Left lobe of liver (tissue), 2 donors: ENCODE results near the gene SPEM2. TPM values are rescaled to one million over a fixed set of nuclear protein-coding genes. Genes with fewer than 3 reads are reported as not detected.

Experiments used
- ATAC-seq: fragments of 200-7000 bp; cut with Tn5 transposase; one replicate; pipeline ENCODE4 v1.9.1; 2020; ENCODE audit warnings: mild to moderate bottlenecking, moderate library complexity
- DNase-seq: peaks from one replicate; pipeline ENCODE4 v3.0.0-alpha.2; 2020; ENCODE audit warnings: low spot score
- total RNA-seq: library from RNA; stranded (reverse); gene quantifications from one replicate; pipeline ENCODE4 v1.2.1, GENCODE V29; 2021
- donor health status: DM: no; HTN: no; CAD: no; lungs with moderate emphysema.
- donor health status: DM: no; HTN: yes; CAD: no.

Gene SPEM2
- not detected for total RNA-seq

DNA sequence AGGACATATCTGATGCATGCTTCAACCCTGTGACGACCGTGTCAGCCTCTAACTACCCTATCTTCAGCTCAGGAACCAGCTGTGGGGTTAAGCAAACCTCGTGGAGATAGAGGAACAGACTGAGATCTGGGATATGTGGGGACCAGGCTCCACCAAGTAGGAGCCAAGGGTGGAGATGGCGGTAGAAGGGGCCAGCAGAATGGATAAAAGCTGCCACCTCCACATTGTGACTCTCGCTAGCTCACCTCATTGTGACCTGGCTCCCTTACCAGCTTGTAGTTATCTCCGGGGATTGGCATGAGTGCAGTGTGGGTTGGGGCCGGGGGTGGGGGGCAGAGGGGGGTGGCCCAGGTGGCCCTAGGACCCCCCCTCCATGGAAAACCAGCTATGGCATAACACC, at the start of gene SPEM2:
SPEM2 (plus strand) TSS at position 301 of the 400 bp plus-strand sequence; CDS start at position 374, 73 bp downstream.
- DNase-seq (no peak), ATAC-seq (no peak)

DNA sequence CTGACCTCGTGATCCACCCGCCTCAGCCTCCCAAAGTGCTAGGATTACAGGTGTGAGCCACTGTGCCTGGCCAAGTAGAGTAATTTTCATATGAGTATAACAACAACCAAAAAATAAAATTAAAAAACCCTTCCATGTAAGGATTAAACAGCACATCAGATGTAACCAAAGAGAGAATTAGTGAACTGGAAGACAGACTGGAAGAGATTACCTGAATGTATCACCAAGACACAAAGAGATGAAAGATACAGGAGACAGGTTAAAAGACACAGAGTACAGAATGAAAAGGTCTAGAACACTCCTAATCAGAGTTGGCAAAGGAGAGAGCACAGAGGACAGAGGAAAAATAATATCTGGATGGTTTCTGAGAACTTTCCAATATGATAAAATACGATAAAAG, 46.3 kb upstream of the SPEM2 start:
- ATAC-seq (no peak), DNase-seq (no peak)

DNA sequence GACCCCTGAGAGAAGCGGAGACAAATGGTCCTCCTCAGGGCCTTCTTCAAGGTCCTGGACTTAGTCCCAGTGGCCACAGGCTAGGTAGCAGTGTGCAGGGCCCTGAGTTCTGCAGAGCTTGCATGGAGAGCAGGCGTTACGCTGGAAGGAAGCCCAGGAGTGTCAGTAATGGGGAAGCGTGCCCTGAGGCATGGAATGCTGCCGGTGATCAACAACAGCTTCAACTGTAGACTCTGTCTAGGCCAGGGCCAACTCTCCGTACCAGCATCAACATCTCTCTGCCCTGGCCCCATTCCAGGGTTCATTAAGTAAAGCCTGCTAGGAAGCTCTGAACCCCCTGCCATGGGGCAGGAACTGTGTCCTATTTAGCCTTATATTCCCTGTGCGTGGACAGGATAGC, 45.1 kb upstream of the SPEM2 start:
- DNase-seq (peak; percentile 79), ATAC-seq (peak; percentile 84)

DNA sequence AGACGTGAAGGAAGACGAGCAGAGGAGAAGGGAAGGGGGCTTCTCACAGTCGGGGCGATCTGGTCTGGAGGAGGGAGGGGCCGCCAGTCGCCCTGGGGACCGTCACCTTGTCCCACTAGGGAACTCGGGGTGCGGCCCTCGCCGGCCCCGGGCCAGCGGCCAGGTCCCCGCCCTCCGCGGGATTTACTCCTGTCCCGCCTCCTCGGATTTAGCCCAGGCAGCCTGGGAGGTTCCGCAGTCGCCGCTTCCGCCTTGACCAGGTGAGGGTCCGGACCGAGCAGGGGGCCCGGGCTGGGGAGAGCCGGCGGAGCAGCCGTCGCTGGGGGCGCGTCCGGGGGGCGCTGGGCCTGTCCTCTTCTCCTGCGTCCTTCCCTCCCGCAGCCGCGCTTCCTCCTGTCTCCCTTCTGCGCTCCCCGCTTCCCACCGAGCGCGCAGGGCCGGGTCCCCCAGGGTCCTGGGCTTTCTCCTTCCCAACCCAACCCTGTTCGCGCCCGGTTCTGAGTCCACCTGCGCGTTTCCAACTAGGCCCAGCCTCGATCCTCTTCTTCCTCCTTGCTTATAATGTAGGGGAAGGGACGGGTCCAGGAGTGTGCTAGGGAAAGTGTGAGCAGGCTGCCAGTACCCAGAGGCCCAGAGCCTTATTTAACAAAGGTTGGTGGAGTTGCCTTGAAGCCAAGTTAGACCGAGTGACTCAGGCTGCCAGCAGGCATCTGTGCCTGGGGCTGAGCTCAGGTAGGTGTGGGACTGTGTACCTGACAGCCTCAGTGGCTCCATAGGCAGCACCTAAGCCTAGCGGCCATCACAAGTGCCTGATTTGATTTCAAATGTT, 44.3 kb upstream of the SPEM2 start, which contains the start of gene TNK1:
TNK1 (plus strand) TSS at position 235 of the 829 bp plus-strand sequence. CDS start 1,838 bp downstream, outside the sequence.
- DNase-seq, result peak; percentile 81
- ATAC-seq, result peak; percentile 91

DNA sequence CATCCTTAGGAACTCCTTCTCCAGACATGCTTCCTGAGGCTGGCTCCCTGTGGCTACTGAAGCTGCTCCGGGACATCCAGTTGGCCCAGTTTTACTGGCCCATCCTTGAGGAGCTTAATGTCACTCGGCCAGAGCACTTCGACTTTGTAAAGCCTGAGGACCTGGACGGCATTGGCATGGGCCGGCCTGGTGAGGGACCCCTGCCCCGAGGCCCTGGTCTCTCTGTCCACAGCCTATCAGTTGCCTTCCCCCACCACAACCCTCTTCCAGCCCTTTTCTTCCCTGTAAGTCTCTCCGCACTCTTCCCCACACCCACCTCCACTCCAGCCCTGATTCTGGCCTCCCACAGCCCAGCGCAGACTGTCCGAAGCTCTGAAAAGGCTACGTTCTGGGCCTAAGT, 42.5 kb upstream of the SPEM2 start:
- no peak for DNase-seq

DNA sequence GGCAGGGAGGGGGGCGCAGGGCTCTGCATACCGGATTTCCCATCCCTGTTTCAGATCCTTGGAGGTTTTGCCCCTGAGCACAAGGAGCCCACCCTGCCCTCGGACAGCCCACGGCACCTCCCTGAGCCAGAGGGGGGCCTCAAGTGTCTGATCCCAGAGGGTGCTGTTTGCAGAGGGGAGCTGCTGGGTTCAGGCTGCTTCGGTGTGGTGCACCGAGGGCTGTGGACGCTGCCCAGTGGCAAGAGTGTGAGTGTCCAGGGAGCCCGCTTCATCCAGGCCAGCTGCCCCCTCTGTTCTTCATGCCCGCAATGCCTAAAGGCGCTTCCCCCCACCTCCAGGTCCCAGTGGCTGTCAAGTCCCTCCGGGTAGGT, 42.1 kb upstream of the SPEM2 start:
- no peak for ATAC-seq
- no peak for DNase-seq

More for the DNA sequence above, 42.5 kb upstream of the SPEM2 start:
- ATAC-seq, result no peak

DNA sequence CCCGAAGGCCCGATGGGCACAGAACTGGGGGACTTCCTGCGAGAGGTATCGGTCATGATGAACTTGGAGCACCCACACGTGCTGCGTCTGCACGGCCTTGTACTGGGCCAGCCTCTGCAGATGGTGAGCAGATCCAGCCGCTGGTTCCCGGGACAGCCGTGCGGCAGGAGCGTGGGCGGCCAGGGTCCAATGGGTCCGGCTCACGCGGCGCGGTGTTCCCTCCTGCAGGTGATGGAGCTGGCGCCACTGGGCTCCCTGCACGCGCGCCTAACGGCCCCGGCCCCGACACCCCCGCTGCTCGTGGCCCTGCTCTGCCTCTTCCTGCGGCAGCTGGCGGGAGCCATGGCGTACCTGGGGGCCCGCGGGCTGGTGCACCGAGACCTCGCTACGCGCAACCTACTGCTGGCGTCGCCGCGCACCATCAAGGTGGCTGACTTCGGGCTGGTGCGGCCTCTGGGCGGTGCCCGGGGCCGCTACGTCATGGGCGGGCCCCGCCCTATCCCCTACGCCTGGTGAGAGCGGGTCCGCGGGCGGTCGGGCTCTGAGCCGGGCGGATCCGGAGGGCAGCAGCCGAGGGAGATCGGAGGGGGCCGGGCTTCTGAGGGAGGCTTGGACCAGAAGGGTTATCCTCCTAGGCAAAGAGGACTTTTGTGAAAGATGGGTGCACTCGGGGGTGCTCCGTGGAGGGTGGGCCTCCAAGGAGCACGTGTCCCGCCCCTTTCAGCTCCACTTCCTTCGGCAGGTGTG, 41.5 kb upstream of the SPEM2 start:
- no peak for ATAC-seq
- DNase-seq, result no peak

DNA sequence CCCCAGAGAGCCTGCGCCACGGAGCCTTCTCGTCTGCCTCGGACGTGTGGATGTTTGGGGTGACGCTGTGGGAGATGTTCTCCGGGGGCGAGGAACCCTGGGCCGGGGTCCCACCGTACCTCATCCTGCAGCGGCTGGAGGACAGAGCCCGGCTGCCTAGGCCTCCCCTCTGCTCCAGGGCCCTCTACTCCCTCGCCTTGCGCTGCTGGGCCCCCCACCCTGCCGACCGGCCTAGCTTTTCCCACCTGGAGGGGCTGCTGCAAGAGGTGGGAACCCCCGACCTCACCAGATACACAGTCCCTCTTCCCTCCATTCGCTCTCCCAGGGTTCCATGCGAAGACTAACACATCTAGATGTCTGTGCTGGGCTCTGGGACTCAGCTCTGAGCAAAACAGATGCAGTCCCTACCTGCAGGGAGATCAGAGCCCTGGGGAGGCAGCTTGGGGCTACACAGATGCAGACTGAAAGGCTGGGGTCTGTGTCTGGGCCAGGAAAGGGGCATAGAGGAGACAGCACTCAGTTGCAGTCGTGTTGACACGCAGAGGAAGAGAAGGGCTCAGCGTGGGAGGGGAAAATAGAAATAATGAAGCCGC, 40.8 kb upstream of the SPEM2 start:
- DNase-seq (no peak), ATAC-seq (no peak)

DNA sequence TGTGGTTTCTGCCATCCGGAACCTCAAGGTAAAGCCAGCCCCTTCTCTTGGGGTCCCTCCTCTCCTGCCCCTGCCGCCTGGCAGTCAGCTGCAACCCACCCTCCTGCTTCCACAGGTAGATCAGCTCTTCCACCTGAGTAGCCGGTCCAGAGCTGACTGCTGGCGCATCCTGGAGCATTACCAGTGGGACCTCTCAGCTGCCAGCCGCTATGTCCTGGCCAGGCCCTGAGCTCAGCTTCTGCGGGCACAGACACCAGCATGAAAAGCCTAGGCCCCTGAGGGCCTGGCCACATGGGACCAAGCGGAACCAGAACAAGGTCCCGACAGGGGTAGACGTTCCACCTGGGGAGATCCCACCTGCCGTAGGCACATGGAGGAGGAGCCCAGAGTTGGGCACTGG, 36.6 kb upstream of the SPEM2 start:
- ATAC-seq (no peak), DNase-seq (no peak)

DNA sequence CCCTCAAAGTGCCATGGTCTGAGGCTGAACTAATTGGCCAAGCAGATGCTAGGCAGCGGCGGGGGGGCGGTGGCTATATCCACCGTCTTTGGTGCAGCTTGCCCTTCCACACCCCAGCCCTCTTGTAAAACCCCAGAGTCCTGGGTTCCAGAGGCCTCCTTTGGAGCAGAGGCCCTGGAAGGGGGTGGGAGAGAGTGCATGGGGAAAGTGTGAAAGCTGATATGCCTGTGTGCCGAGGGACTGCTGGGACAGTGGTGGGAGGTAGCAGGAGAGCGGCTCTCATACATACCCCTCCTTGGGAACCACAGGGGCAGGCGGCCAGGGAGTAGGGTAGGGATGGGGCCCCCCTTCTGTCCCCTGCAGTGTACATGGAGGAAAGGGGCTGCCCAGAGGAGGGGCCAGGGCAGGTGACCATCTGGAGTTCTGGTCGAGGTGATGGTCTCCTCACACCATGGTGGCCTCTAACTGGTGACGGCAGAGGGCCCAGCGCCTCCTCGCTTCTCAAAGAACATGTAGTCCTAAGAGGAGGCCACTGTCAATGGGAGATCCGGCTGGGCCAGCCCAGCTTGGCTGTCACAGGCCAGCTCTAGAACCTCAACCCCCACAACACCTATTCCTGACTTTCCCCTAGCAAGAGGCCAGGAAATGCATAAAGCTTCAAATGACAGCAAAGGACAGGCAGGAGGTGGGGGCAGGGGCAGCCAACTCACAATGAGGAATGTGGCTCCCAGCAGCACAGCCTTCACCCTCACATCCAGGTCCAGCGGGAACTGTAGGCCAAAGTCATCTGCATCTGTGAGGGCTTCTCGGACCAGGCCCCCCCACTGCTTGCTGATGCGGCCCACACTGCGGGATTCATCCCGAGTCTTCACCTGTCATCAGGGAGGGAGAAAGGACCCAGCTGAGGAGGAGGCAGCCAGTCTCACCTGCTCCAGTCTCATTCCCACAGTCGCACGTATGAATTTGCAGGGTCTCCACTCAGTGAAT, 35.2 kb upstream of the SPEM2 start:
- ATAC-seq (no peak), DNase-seq (no peak)

DNA sequence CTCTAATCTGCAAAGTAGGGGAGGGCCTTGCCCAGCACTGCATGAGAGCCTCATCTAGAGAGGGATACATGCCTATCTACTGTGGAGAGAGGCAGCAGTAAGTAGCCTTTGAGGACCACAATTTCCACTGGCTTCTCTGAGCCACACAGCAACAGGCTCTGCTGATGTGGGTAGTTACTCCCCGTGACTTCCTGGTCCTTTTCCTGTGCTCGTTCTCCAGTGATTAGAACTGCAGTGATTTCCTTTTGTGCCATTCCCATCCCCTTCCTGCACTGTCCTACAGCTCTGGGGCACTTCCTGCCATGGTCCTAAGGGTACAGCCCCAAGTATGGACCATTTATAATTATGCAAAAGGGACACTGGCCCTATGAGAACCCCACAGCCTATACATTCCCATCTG, 34.1 kb upstream of the SPEM2 start:
- no peak for ATAC-seq
- no peak for DNase-seq

DNA sequence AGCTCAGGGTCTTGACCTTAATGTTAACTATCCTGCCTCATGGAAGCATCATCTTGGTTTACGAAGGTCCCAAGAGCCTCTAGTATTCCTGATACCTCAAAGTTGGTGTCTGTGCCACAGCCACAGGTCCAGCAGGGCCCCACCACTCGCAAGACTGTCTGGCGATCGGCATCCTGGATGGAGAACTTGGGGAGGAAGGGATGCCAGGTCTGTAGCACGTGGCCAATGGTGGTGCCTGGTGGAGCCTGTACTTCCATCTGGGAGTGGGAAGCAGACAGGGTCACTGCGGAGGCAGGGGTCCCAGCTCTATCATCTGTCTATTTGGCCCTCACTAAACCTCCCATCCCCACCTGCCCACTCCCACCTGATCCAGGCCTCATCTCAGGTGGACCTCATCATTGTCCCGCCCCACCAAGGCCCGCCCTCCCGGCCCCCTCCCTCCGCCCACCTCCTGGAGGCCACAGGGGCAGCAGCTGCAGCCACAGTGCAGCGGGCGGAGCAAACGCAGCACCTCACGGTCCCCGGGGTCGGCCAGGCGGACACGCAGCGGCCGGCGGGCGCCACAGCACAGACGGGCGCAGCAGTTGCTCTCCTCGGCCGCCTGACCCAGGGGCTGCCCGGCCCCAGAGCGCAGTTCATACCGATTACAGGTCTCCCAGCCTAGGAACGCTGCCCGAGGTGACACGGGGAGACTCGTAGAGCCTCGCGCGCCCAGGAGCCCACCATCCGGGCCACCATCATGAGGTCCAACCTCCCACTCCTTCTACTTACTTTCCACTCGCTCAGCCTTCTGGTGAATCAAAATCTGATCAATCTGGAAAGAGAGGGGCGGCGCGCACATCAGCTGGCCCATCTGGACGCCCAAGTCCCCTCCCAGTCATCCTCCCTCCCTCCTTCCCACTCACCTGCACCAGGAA, 32.5 kb upstream of the SPEM2 start:
- ATAC-seq (no peak), DNase-seq (no peak)

DNA sequence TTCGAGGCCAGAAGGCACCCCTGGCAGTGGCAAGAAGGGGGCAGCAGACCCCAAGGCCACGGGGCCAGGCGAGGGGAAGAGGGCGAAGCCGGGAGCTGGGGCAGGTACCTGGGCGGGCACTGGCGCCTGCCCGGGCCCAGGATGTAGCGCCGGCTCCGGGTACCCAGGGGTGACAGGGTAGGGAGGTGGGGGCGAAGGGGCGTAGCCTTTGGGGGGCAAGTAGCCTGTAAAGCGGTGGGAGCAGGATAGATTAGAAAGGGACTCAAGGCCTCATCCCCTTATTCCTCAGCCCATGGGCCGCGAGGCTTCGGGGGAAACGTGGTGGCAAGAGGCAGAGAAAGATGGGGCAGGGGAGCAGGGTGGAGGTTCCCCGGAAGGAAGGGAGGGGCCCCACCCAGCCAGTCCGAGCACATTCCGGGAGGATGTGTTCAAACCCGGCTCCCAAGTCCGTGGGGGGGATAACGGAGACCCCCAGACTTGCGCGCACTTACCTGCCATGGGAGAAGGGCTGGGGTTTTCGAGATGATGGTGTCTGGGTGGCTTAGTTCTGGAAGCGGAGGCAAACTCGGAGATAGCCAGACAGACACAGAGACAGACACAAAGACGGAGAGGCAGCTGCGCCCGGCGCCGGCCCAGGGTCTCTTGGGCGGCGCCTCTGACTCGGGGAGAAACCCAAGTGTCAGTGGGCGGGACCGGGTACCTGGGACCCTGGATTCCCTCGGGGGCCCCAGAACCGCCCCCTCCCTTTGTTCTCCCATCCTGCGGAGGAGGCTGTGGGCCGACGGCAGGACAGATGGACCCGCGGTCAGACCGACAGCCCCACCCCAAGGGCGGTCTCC, 31.6 kb upstream of the SPEM2 start:
- peak; percentile 7 for ATAC-seq
- DNase-seq, result no peak

DNA sequence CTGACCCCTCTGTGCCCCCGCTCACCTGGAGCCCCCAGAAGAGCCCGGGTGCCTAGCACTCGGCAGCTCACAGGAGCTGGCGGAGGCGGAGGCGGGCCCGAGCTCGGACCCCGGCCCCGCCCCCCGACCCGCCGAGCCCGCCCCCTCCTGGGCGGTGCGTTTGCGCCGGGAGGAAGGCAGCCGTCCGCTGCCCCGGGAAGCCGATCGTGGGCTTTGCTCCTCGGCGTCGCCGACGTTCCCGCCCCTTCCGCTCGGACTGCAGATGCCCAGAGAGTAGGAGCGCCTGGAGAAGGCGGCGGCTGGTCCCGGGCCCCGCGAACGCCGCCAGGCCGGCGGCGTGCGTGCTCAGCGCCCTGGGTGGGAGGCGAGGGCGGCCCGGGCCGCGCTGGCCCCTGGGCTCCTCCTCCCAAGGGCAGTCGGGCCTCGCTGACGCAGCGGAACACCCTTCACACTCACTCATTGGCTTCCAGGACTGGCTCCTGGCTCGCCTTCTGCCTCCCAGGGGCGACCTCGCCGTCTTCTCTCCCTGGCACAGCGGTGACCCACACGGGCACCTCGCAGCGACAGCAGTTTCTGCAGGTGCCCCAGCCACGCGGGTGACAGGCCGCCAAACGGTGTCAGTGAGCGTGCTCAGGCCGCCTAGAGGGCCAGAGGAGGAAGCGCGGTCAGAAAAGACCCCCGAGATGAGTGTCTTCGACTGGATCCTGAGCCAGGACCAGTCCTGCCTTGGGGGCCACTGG, 30.8 kb upstream of the SPEM2 start, which contains the start of gene PLSCR3:
PLSCR3 (minus strand) TSS at position 74 of the 740 bp plus-strand sequence. CDS start 415 bp downstream, outside the sequence.
- peak; percentile 92 for ATAC-seq
- DNase-seq, result peak; percentile 94

DNA sequence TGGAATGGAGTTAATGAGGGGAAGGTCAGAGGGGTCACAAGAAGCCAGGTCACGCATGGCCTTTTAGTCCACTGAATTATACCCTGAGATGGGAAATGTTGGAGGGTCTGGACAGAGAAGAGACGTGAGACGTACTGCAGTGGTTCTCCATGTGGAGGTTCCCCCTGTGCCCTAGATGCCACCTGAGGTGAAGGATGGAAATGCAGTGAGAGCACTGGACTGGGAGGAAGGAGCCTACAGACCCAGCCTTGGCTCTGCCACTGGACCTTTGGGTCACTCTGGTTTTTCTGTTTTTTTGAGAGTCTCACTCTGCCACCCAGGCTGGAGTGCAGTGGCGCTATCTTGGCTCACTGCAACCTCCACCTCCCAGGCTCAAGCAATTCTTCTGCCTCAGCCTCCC, 29.3 kb upstream of the SPEM2 start:
- no peak for ATAC-seq

DNA sequence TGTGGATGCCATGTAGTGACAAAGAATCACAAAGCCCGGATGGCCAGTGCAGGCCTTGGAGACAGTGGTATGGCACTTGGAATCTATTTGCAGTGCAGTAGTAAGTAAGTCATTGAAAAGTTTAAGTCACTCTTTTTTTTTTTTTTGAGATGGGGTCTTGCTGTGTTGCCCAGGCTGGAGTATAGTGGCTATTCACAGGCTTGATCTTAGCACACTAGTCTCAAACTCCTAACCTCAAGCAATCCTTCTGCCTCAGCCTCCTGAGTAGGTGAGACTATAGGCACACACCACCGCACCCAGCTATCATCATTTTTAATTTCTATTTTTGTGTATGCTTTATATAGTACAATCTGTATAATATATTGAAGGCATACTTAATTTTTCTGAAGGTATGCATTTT, 26.8 kb upstream of the SPEM2 start:
- DNase-seq, result no peak
- ATAC-seq, result no peak

More for the DNA sequence above, 29.3 kb upstream of the SPEM2 start:
- DNase-seq, result no peak

DNA sequence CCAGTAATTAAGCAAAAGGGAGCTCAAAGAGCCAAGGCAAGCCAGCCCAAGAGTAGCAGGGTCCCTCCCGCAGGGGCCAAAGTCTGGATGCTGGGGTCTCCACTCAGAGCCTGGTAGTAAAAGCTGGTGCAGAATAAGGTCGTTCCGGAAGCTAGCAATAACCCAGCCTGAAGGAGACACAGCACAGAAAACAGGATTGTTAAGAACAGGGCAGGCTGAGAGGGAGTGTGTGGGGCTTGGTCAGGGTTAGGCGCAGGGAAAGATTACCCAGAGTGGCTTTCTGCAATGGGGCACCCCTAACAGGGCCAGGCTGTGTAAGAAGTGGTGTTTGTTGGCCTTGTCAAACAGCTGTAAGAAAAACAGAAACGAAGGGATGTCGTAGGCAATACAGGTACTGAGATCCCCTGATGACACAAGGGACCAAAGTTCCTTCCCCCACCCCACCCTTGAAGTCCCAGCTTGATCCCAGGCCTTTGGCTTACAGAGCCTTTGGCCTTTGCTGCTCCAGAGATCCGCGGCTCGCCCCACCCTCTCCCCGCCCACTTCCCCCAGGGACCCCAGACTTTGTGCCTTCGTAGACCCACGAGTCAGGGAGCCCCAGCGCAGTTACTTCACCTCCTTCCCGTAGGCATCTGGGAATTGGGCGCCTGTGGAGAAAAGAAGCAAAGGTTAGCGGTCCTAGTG, 22.2 kb upstream of the SPEM2 start:
- peak; percentile 53 for ATAC-seq

More for the DNA sequence above, 22.2 kb upstream of the SPEM2 start:
- DNase-seq, result peak; percentile 83
